HepG2 (cell line): Measurements from ENCODE around the gene MBD4. TPM values are rescaled to one million over a fixed set of nuclear protein-coding genes. Genes with fewer than 3 reads are reported as not detected.

ENCODE experiments used
- ATAC-seq: fragments of 200-7000 bp; cut with Tn5 transposase; 3 replicates; pipeline ENCODE4 v1.9.1; 2020; ENCODE audit warnings: mild to moderate bottlenecking, moderate library complexity
- BruUV-seq: library from RNA; stranded (reverse); fragments of 400-500 nt; replicated peaks from 2 replicates; lab custom pipeline; 2021; lab: Mats Ljungman, UMichigan
- CTCF ChIA-PET: fragments of 300-600 bp; formaldehyde crosslinking; extraction: SDS; loops from one replicate; lab custom pipeline; 2021; ENCODE audit warnings: low total read pairs, inconsistent platforms, low intra/inter-chr PET ratio; lab: Yijun Ruan, JAX
- POLR2A ChIA-PET: fragments of 350-600 bp; sonication (Branson Sonifier 250); formaldehyde crosslinking; loops from one replicate; lab custom pipeline; 2020; ENCODE audit warnings: antibody characterized with exemption, inconsistent platforms; lab: Yijun Ruan, JAX
- DNase-seq: peaks from one replicate; pipeline ENCODE4 v3.0.0-alpha.2; 2015; ENCODE audit warnings: low spot score
- FAIRE-seq: peaks from 3 replicates; lab custom pipeline; 2011; peaks lifted over from hg19 to GRCh38; lab: Jason Lieb, UNC
- H2AFZ ChIP-seq: one replicate; pipeline ENCODE4 v1.6.1; 2011; ENCODE audit warnings: low read length, inconsistent platforms
- H3K27ac ChIP-seq: fragments of 300-600 bp; 3 replicates; pipeline ENCODE4 v1.8.0; 2011; ENCODE audit warnings: mixed run types, mild to moderate bottlenecking, mixed read lengths, low read length, inconsistent platforms; ENCODE audit not compliant: insufficient read depth; ENCODE audit errors: extremely low read length
- H3K27me3 ChIP-seq, 2 experiments: fragments of 200-600 bp in 1 of 2; 2 replicates in 1 of 2; 3 replicates in 1 of 2; pipeline versions ENCODE4 v1.6.0 to v1.8.0; 2011; ENCODE audit warnings: low read length in 2 of 2, mild to moderate bottlenecking in 2 of 2, moderate library complexity in 2 of 2, inconsistent platforms in 1 of 2; ENCODE audit not compliant: insufficient read depth in 2 of 2, control insufficient read depth in 1 of 2
- H3K36me3 ChIP-seq, 2 experiments: fragments of 200-600 bp in 1 of 2; replicated peaks in 1 of 2; 2 replicates in 1 of 2; 3 replicates in 1 of 2; pipeline versions ENCODE4 v1.5.1 to v1.8.0; 2011; ENCODE audit warnings: low read length in 2 of 2, inconsistent platforms in 1 of 2; ENCODE audit not compliant: insufficient read depth in 2 of 2, control insufficient read depth in 1 of 2
- H3K4me1 ChIP-seq: 2 replicates; pipeline ENCODE4 v1.5.1; 2012; ENCODE audit warnings: low read length, inconsistent platforms; ENCODE audit not compliant: insufficient read depth
- H3K4me2 ChIP-seq: 2 replicates; pipeline ENCODE4 v1.6.0; 2011; ENCODE audit warnings: low read depth, low read length, inconsistent platforms
- H3K4me3 ChIP-seq, 3 experiments: fragments of 200-600 bp in 1 of 3; sonication (generic), shearing (Covaris generic) in 1 of 3; replicated peaks in 1 of 3; 2 replicates each; pipeline ENCODE4 v1.5.1; 2011 to 2016; ENCODE audit warnings: low read length in 3 of 3, inconsistent platforms in 2 of 3, low read depth in 2 of 3, mild to moderate bottlenecking in 2 of 3, control low read depth in 1 of 3, mixed read lengths in 1 of 3; ENCODE audit not compliant: insufficient read depth in 1 of 3
- H3K79me2 ChIP-seq: one replicate; pipeline ENCODE4 v1.6.1; 2011; ENCODE audit warnings: low read length, inconsistent platforms; ENCODE audit not compliant: insufficient read depth
- H3K9ac ChIP-seq: 2 replicates; pipeline ENCODE4 v1.6.0; 2011; ENCODE audit warnings: mild to moderate bottlenecking, low read depth, low read length, inconsistent platforms; ENCODE audit not compliant: insufficient read depth
- H3K9me3 ChIP-seq: 2 replicates; pipeline ENCODE4 v1.5.1; 2012; ENCODE audit warnings: mild to moderate bottlenecking, low read length
- H4K20me1 ChIP-seq: 2 replicates; pipeline ENCODE4 v1.6.0; 2011; ENCODE audit warnings: inconsistent platforms, mild to moderate bottlenecking, low read length, moderate library complexity; ENCODE audit not compliant: insufficient read depth
- ARNT ChIP-seq: fragments of 450-650 bp; IDR thresholded peaks from 2 replicates; pipeline ENCODE4 v1.6.1; 2017
- ATF3 ChIP-seq: sonication (generic); formaldehyde crosslinking; IDR thresholded peaks from 2 replicates; pipeline ENCODE4 v1.4.0; 2020; ENCODE audit warnings: missing genetic modification reagents
- BRD4 ChIP-seq: sonication (generic); formaldehyde crosslinking; IDR thresholded peaks from 2 replicates; pipeline ENCODE4 v1.4.0; 2020; ENCODE audit warnings: missing genetic modification reagents
- CSRNP2 ChIP-seq: sonication (generic); formaldehyde crosslinking; conservative IDR thresholded peaks from 2 replicates; pipeline ENCODE4 v1.8.0; 2022; ENCODE audit warnings: low read depth, missing genetic modification reagents
- FIP1L1 ChIP-seq: fragments of 200-400 bp; formaldehyde crosslinking; IDR thresholded peaks from 2 replicates; pipeline ENCODE4 v1.6.1; 2018; ENCODE audit warnings: low read depth, mild to moderate bottlenecking, low read length, moderate library complexity, borderline replicate concordance; ENCODE audit not compliant: insufficient read depth
- FOXA3 ChIP-seq: IDR thresholded peaks from 2 replicates; pipeline ENCODE4 v1.6.1; 2016; ENCODE audit warnings: missing genetic modification reagents, missing compliant biosample characterization
- FOXP1 ChIP-seq, 2 experiments: fragments of 450-650 bp in 1 of 2; IDR thresholded peaks; 2 replicates each; pipeline ENCODE4 v1.6.1; 2017 to 2018; ENCODE audit warnings: antibody characterized with exemption in 1 of 2
- IRF2 ChIP-seq: IDR thresholded peaks from 2 replicates; pipeline ENCODE4 v1.6.1; 2018; ENCODE audit warnings: missing genetic modification reagents, missing compliant biosample characterization
- MAFG ChIP-seq: sonication (generic); formaldehyde crosslinking; IDR thresholded peaks from 2 replicates; pipeline ENCODE4 v1.5.1; 2020; ENCODE audit warnings: mild to moderate bottlenecking, missing genetic modification reagents
- MED1 ChIP-seq: sonication (generic); formaldehyde crosslinking; IDR thresholded peaks from 2 replicates; pipeline ENCODE4 v1.4.0; 2020; ENCODE audit warnings: missing genetic modification reagents
- NKX3-1 ChIP-seq: sonication (generic); formaldehyde crosslinking; IDR thresholded peaks from 2 replicates; pipeline ENCODE4 v1.5.0; 2020; ENCODE audit warnings: missing genetic modification reagents
- RXRA ChIP-seq: sonication (generic); formaldehyde crosslinking; IDR thresholded peaks from 2 replicates; pipeline ENCODE4 v1.5.1; 2020; ENCODE audit warnings: missing genetic modification reagents
- ZBTB8A ChIP-seq: sonication (generic); formaldehyde crosslinking; IDR thresholded peaks from 2 replicates; pipeline ENCODE4 v1.4.0; 2020; ENCODE audit warnings: mild to moderate bottlenecking, low read depth, missing genetic modification reagents, borderline replicate concordance
- ZNF703 ChIP-seq: sonication (generic); formaldehyde crosslinking; IDR thresholded peaks from 2 replicates; pipeline ENCODE4 v1.5.1; 2020; ENCODE audit warnings: missing genetic modification reagents, mild to moderate bottlenecking, moderate library complexity, borderline replicate concordance
- ZNF704 ChIP-seq: sonication (generic); formaldehyde crosslinking; IDR thresholded peaks from 2 replicates; pipeline ENCODE4 v1.8.1; 2023; ENCODE audit warnings: mild to moderate bottlenecking, inconsistent platforms, moderate library complexity, missing genetic modification reagents, borderline replicate concordance
- ZNF772 ChIP-seq: sonication (generic); formaldehyde crosslinking; IDR thresholded peaks from 2 replicates; pipeline ENCODE4 v1.5.0; 2020; ENCODE audit warnings: mild to moderate bottlenecking, missing genetic modification reagents
- whole genome bisulfite sequencing: methylation state at CpG from one replicate; pipeline ENCODE4 v1.1.6; 2017; ENCODE audit warnings: low lambda C conversion rate; 5-methylcytosine and 5-hydroxymethylcytosine counted together
- in situ Hi-C: cut with HindIII; loops from 2 replicates; pipeline ENCODE4 v1.10.0; 2017; ENCODE audit warnings: low pct_unique_long_range_greater_than_20kb; ENCODE audit not compliant: extremely low pct_ligation_motif_present
- intact Hi-C: fragments of 100-400 bp; cut with micrococcal nuclease; formaldehyde crosslinking; loops from one replicate; pipeline ENCODE4 v1.10.0; 2022; ENCODE audit not compliant: unreplicated experiment
- polyA plus RNA-seq, 8 experiments: library from polyadenylated mRNA; depleted of rRNA in 3 of 8; stranded (reverse) in 7 of 8; unstranded in 1 of 8; fragments of >200 nt; fragmentation: Illumina TruSeq in 4 of 8; extraction: Trizol in 4 of 8; gene quantifications; 2 replicates each; pipeline versions ENCODE4 v1.2.1 to v1.2.3, GENCODE V29; 2011 to 2016; ENCODE audit warnings: low read depth in 4 of 8, missing spikeins in 1 of 8, mixed read lengths in 1 of 8; ENCODE audit not compliant: insufficient read depth in 1 of 8
- total RNA-seq, 5 experiments: library from RNA; depleted of rRNA; stranded (reverse); fragments of >200 nt; fragmentation: Illumina TruSeq; extraction: Trizol; gene quantifications; 2 replicates each; pipeline ENCODE4 v1.2.3, GENCODE V29; 2016; ENCODE audit warnings: low read depth in 1 of 5

The MBD4 gene
- total and polyA plus RNA-seq, 2 of the 13 experiments (the other 11 are each of a cell fraction or from before 2014, with no cell fraction given): 14.9 to 25.3 TPM

- TF ChIP-seq CSRNP2 (CRISPR knock-in tag) (no peak), MED1 (peak; percentile 55), ZBTB8A (CRISPR knock-in tag) (peak; percentile 97), NKX3-1 (CRISPR knock-in tag) (0 out of 2 replicates have a peak, but pooled peaks have one; percentile 40), FOXA3 (no peak), ZNF704 (no peak), RXRA (CRISPR knock-in tag) (no peak), ARNT (no peak), IRF2 (CRISPR knock-in tag) (no peak)
Observed at GRCh38 chr3:129428376-129429079, 11.2 kb downstream of the MBD4 start, which contains the start of gene EFCAB12 (continued).

- peaks cover 56% of the 10 kb centered on the region for H3K4me1 ChIP-seq
- CTCF ChIA-PET: no interaction called here
- H3K36me3 ChIP-seq: peaks cover 2 to 17% of the 10 kb centered on the region in 2 experiments; a peak in 4 of 5 replicates
- DNase-seq: no peak
- peak overlapping the region; percentile 49 to 75 (median 56); a peak in 5 of 6 replicates for H3K4me3 ChIP-seq
- H3K79me2 ChIP-seq: no peaks in the 10 kb centered on the region
- H3K4me2 ChIP-seq: peak overlapping the region; percentile 95
- no peaks in the 10 kb centered on the region for H4K20me1 ChIP-seq
- intact Hi-C loops: loop anchor here (5.0 kb wide), 1 partner anchor 146 kb away; no protein-coding TSS in a partner anchor
- no peaks in the 10 kb centered on the region for H3K9me3 ChIP-seq
- POLR2A ChIA-PET: interaction anchor here (1.0 to 2.9 kb wide), 5 partner anchors 10 to 39 kb away, joined by 5 to 26 read pairs (median 6); partner anchors contain the start of genes IFT122 and MBD4
- peak; percentile 47 for ATAC-seq
- WGBS: 23% methylated on average over 8 of the region's 8 CpGs
- no peak overlapping the region for H3K27ac ChIP-seq
- peaks cover 0 to 4% of the 10 kb centered on the region in 2 experiments; a peak in 2 of 5 replicates for H3K27me3 ChIP-seq
- no peak overlapping the region for H2AFZ ChIP-seq
- no TSS peak for BruUV-seq
- in situ Hi-C loops: no loop called here
- FAIRE-seq: no peak
- H3K9ac ChIP-seq: peak overlapping the region; percentile 45
- TF ChIP-seq BRD4 (CRISPR knock-in tag): no peak
- no peak for TF ChIP-seq ZNF703
- no peak for TF ChIP-seq MAFG (CRISPR knock-in tag)
- TF ChIP-seq ZNF772 (CRISPR knock-in tag): no peak
- TF ChIP-seq ATF3 (CRISPR knock-in tag): no peak
- no peak for TF ChIP-seq FIP1L1
- TF ChIP-seq FOXP1 (IDR thresholded peaks at IDR 0.05): no peak
- TF ChIP-seq FOXP1 (CRISPR knock-in tag; IDR thresholded peaks at IDR 0.05): no peak
Observed at GRCh38 chr3:129428007-129428375, 11.8 kb downstream of the MBD4 start.
